ENCODE results near the gene TMEM255B. TPM values are rescaled to one million over a fixed set of nuclear protein-coding genes. Genes with fewer than 3 reads are reported as not detected.

Gene TMEM255B
- total and polyA plus RNA-seq, 2 donors = 4.9 to 17.5 TPM

- no peaks in the 10 kb centered on the region for H3K36me3 ChIP-seq (ENCODE audit: insufficient read depth)
- no peak for DNase-seq (ENCODE audit: extremely low spot score)
- no peak overlapping the region for H3K4me3 ChIP-seq (ENCODE audit: low read depth, low read length)
- 81% methylated on average over 12 of the region's 12 CpGs for WGBS
- no peak overlapping the region for H3K27ac ChIP-seq (ENCODE audit: low read depth)
- no peaks in the 10 kb centered on the region for H3K4me1 ChIP-seq (ENCODE audit: insufficient read depth)
Measured at GRCh38 chr13:113808058-113808834, 49.2 kb downstream of the TMEM255B start.

- H3K4me3 ChIP-seq (ENCODE audit: low read depth, low read length) = no peak overlapping the region
- H3K4me1 ChIP-seq (ENCODE audit: insufficient read depth) = no peaks in the 10 kb centered on the region
- H3K27ac ChIP-seq (ENCODE audit: low read depth) = no peak overlapping the region
- WGBS = 63% methylated on average over 2 of the region's 2 CpGs
- no peaks in the 10 kb centered on the region for H3K36me3 ChIP-seq (ENCODE audit: insufficient read depth)
- DNase-seq (ENCODE audit: extremely low spot score) = no peak
Measured at GRCh38 chr13:113809934-113810333, 50.9 kb downstream of the TMEM255B start.

- no peak overlapping the region for H3K27ac ChIP-seq (ENCODE audit: low read depth)
- 95% methylated on average over 14 of the region's 14 CpGs for whole genome bisulfite sequencing
- H3K4me1 ChIP-seq (ENCODE audit: insufficient read depth) = no peaks in the 10 kb centered on the region
- no peak overlapping the region for H3K4me3 ChIP-seq (ENCODE audit: low read depth, low read length)
- H3K36me3 ChIP-seq (ENCODE audit: insufficient read depth) = no peaks in the 10 kb centered on the region
- DNase-seq (ENCODE audit: extremely low spot score) = no peak
Measured at GRCh38 chr13:113810640-113811039, 51.6 kb downstream of the TMEM255B start.

GRCh38 chr13:113811081-113811928 lies 52.3 kb downstream of the TMEM255B start:
- no peak overlapping the region for H3K27ac ChIP-seq (ENCODE audit: low read depth)
- no peaks in the 10 kb centered on the region for H3K36me3 ChIP-seq (ENCODE audit: insufficient read depth)
- no peaks in the 10 kb centered on the region for H3K4me1 ChIP-seq (ENCODE audit: insufficient read depth)
- 91% methylated on average over 30 of the region's 30 CpGs for WGBS
- no peak overlapping the region for H3K4me3 ChIP-seq (ENCODE audit: low read depth, low read length)
- no peak for DNase-seq (ENCODE audit: extremely low spot score)

GRCh38 chr13:113812178-113813040 lies 53.4 kb downstream of the TMEM255B start:
- Histone ChIP-seq H3K4me1 (ENCODE audit: insufficient read depth) (no peaks in the 10 kb centered on the region), H3K4me3 (ENCODE audit: low read depth, low read length) (no peak overlapping the region), H3K27ac (ENCODE audit: low read depth) (no peak overlapping the region), H3K36me3 (ENCODE audit: insufficient read depth) (no peaks in the 10 kb centered on the region)
- WGBS = 89% methylated on average over 51 of the region's 51 CpGs
- DNase-seq (ENCODE audit: extremely low spot score) = no peak

GRCh38 chr13:113813070-113813748 lies 54.2 kb downstream of the TMEM255B start:
- WGBS = 79% methylated on average over 30 of the region's 30 CpGs
- no peaks in the 10 kb centered on the region for H3K4me1 ChIP-seq (ENCODE audit: insufficient read depth)
- H3K4me3 ChIP-seq (ENCODE audit: low read depth, low read length) = no peak overlapping the region
- no peak overlapping the region for H3K27ac ChIP-seq (ENCODE audit: low read depth)
- H3K36me3 ChIP-seq (ENCODE audit: insufficient read depth) = no peaks in the 10 kb centered on the region
- no peak for DNase-seq (ENCODE audit: extremely low spot score)

- Histone ChIP-seq H3K4me1 (ENCODE audit: insufficient read depth) (no peaks in the 10 kb centered on the region), H3K36me3 (ENCODE audit: insufficient read depth) (no peaks in the 10 kb centered on the region), H3K4me3 (ENCODE audit: low read depth, low read length) (no peak overlapping the region), H3K27ac (ENCODE audit: low read depth) (no peak overlapping the region)
- WGBS = 66% methylated on average over 28 of the region's 28 CpGs
- no peak for DNase-seq (ENCODE audit: extremely low spot score)
Measured at GRCh38 chr13:113813749-113814434, 54.9 kb downstream of the TMEM255B start.

GRCh38 chr13:113814435-113814821 lies 55.4 kb downstream of the TMEM255B start:
- WGBS = 85% methylated on average over 11 of the region's 11 CpGs
- Histone ChIP-seq H3K27ac (ENCODE audit: low read depth) (no peak overlapping the region), H3K4me1 (ENCODE audit: insufficient read depth) (no peaks in the 10 kb centered on the region), H3K36me3 (ENCODE audit: insufficient read depth) (no peaks in the 10 kb centered on the region), H3K4me3 (ENCODE audit: low read depth, low read length) (no peak overlapping the region)
- no peak for DNase-seq (ENCODE audit: extremely low spot score)

GRCh38 chr13:113815151-113816058 lies 56.4 kb downstream of the TMEM255B start:
- no peaks in the 10 kb centered on the region for H3K4me1 ChIP-seq (ENCODE audit: insufficient read depth)
- H3K36me3 ChIP-seq (ENCODE audit: insufficient read depth) = no peaks in the 10 kb centered on the region
- WGBS = 72% methylated on average over 42 of the region's 42 CpGs
- no peak overlapping the region for H3K4me3 ChIP-seq (ENCODE audit: low read depth, low read length)
- no peak overlapping the region for H3K27ac ChIP-seq (ENCODE audit: low read depth)
- DNase-seq (ENCODE audit: extremely low spot score) = no peak

- Histone ChIP-seq H3K36me3 (ENCODE audit: insufficient read depth) (no peaks in the 10 kb centered on the region), H3K27ac (ENCODE audit: low read depth) (no peak overlapping the region), H3K4me1 (ENCODE audit: insufficient read depth) (no peaks in the 10 kb centered on the region), H3K4me3 (ENCODE audit: low read depth, low read length) (no peak overlapping the region)
- WGBS = 73% methylated on average over 25 of the region's 25 CpGs
- no peak for DNase-seq (ENCODE audit: extremely low spot score)
Measured at GRCh38 chr13:113816254-113816929, 57.4 kb downstream of the TMEM255B start.

- Histone ChIP-seq H3K27ac (ENCODE audit: low read depth) (no peak overlapping the region), H3K36me3 (ENCODE audit: insufficient read depth) (no peaks in the 10 kb centered on the region), H3K4me1 (ENCODE audit: insufficient read depth) (no peaks in the 10 kb centered on the region), H3K4me3 (ENCODE audit: low read depth, low read length) (no peak overlapping the region)
- DNase-seq (ENCODE audit: extremely low spot score) = no peak
- 23% methylated on average over 24 of the region's 24 CpGs for WGBS
Measured at GRCh38 chr13:113816946-113817859, 58.2 kb downstream of the TMEM255B start.
